Endothelial cell of umbilical vein (primary cell): ENCODE results near the gene KIF26A. TPM values are rescaled to one million over a fixed set of nuclear protein-coding genes. Genes with fewer than 3 reads are reported as not detected.
A peak's percentile ranks its signal among the peaks of the same experiment; 100 is the strongest.

Source experiments
- BruUV-seq: library from RNA; stranded (reverse); fragments of 400-500 nt; replicated peaks from 2 replicates; lab custom pipeline; 2021; lab: Mats Ljungman, UMichigan
- CTCF ChIA-PET: fragments of 300-600, 350-600 bp; sonication (Branson Sonifier 250); formaldehyde crosslinking; loops from one replicate; lab custom pipeline; 2021; ENCODE audit warnings: antibody characterized with exemption, inconsistent platforms; lab: Charles Lee
- POLR2A ChIA-PET: fragments of 300-600, 350-600 bp; sonication (Branson Sonifier 250); formaldehyde crosslinking; loops from one replicate; lab custom pipeline; 2021; ENCODE audit warnings: antibody characterized with exemption, inconsistent platforms; lab: Charles Lee
- DNase-seq: peaks from one replicate; pipeline ENCODE4 v3.0.0-alpha.2; 2011; ENCODE audit warnings: low read depth, low spot score
- FAIRE-seq: peaks from 2 replicates; lab custom pipeline; 2011; peaks lifted over from hg19 to GRCh38; lab: Jason Lieb, UNC
- H2AFZ ChIP-seq: 2 replicates; pipeline ENCODE4 v1.6.0; 2012; ENCODE audit warnings: low read depth, low read length, control low read depth, inconsistent platforms
- H3K27ac ChIP-seq: 2 replicates; pipeline ENCODE4 v1.5.1; 2011; ENCODE audit warnings: low read depth, mild to moderate bottlenecking, control low read depth, low read length, moderate library complexity; ENCODE audit not compliant: insufficient read depth
- H3K27me3 ChIP-seq, 2 experiments: 2 replicates each; pipeline versions ENCODE4 v1.6.0 to v1.6.1; 2011; ENCODE audit warnings: low read length in 2 of 2, mixed read lengths in 1 of 2; ENCODE audit not compliant: control insufficient read depth in 2 of 2, insufficient read depth in 2 of 2
- H3K36me3 ChIP-seq, 2 experiments: 2 replicates in 1 of 2; 3 replicates in 1 of 2; pipeline ENCODE4 v1.5.1; 2011; ENCODE audit warnings: low read length in 2 of 2, mild to moderate bottlenecking in 1 of 2, moderate library complexity in 1 of 2; ENCODE audit not compliant: control insufficient read depth in 2 of 2, insufficient read depth in 2 of 2; ENCODE audit errors: extremely low read depth in 1 of 2
- H3K4me1 ChIP-seq: 3 replicates; pipeline ENCODE4 v1.5.1; 2011; ENCODE audit warnings: mild to moderate bottlenecking, low read length; ENCODE audit not compliant: control insufficient read depth, insufficient read depth; ENCODE audit errors: extremely low read depth
- H3K4me2 ChIP-seq: 2 replicates; pipeline ENCODE4 v1.6.1; 2011; ENCODE audit warnings: low read length, control low read depth, mixed read lengths; ENCODE audit not compliant: insufficient read depth
- H3K4me3 ChIP-seq, 3 experiments: fragments of 200-600 bp in 1 of 3; sonication (generic), shearing (Covaris generic) in 1 of 3; replicated peaks in 1 of 3; 2 replicates each; pipeline ENCODE4 v1.5.1; 2011 to 2016; ENCODE audit warnings: control low read depth in 3 of 3, low read length in 3 of 3, mild to moderate bottlenecking in 2 of 3, inconsistent platforms in 1 of 3, low read depth in 1 of 3, moderate library complexity in 1 of 3; ENCODE audit not compliant: insufficient read depth in 1 of 3
- H3K79me2 ChIP-seq: 2 replicates; pipeline ENCODE4 v1.6.0; 2012; ENCODE audit warnings: low read length, inconsistent platforms; ENCODE audit not compliant: control insufficient read depth, insufficient read depth
- H3K9ac ChIP-seq: replicated peaks from 2 replicates; pipeline ENCODE3; 2011; ENCODE audit warnings: low read length, control low read depth; ENCODE audit not compliant: insufficient read depth; ENCODE audit errors: extremely low read depth
- H3K9me1 ChIP-seq: replicated peaks from 3 replicates; pipeline ENCODE4 v1.6.0; 2011; ENCODE audit warnings: mild to moderate bottlenecking, low read length; ENCODE audit not compliant: control insufficient read depth, insufficient read depth; ENCODE audit errors: extremely low read depth
- H3K9me3 ChIP-seq: replicated peaks from 2 replicates; pipeline ENCODE4 v1.5.1; 2012; ENCODE audit warnings: low read length, inconsistent platforms; ENCODE audit not compliant: control insufficient read depth, insufficient read depth
- H4K20me1 ChIP-seq: replicated peaks from 2 replicates; pipeline ENCODE3; 2011; ENCODE audit warnings: mild to moderate bottlenecking, low read length; ENCODE audit not compliant: control insufficient read depth, insufficient read depth; ENCODE audit errors: extremely low read depth
- CTCF ChIP-seq, 2 donors: IDR thresholded peaks; 1 replicate in 1 of 2; 2 replicates in 1 of 2; pipeline ENCODE4 v1.5.1; 2011; ENCODE audit warnings: low read length in 2 of 2, mild to moderate bottlenecking in 2 of 2, moderate library complexity in 2 of 2, control low read depth in 1 of 2, inconsistent platforms in 1 of 2, low read depth in 1 of 2; ENCODE audit not compliant: insufficient read depth in 1 of 2; ENCODE audit errors: extremely low read depth in 1 of 2
- FOS ChIP-seq: IDR thresholded peaks from 2 replicates; pipeline ENCODE4 v1.6.1; 2011; ENCODE audit warnings: mild to moderate bottlenecking, low read length, moderate library complexity, borderline replicate concordance; ENCODE audit not compliant: insufficient read depth
- GATA2 ChIP-seq: IDR thresholded peaks from 2 replicates; pipeline ENCODE4 v1.7.0; 2011; ENCODE audit warnings: low read depth, mild to moderate bottlenecking, moderate library complexity, mixed read lengths, low read length; ENCODE audit not compliant: insufficient read length, insufficient read depth
- MAX ChIP-seq: IDR thresholded peaks from 2 replicates; pipeline ENCODE4 v1.6.1; 2011; ENCODE audit not compliant: insufficient read depth, insufficient read length
- MYC ChIP-seq: IDR thresholded peaks from one replicate; pipeline ENCODE4 v1.6.1; 2011; ENCODE audit warnings: mild to moderate bottlenecking, low read depth, low read length
- dilution Hi-C: fragments of 300-500 bp; cut with MboI; formaldehyde crosslinking; loops from one replicate; pipeline ENCODE4 v1.15.0; 2019; ENCODE audit warnings: low sequenced_read_pairs; ENCODE audit not compliant: extremely low pct_ligation_motif_present
- intact Hi-C: fragments of 100-400 bp; cut with micrococcal nuclease; formaldehyde crosslinking; loops from one replicate; pipeline ENCODE4 v1.10.0; 2022
- polyA plus RNA-seq, 4 experiments: library from polyadenylated mRNA; depleted of rRNA in 3 of 4; stranded (reverse) in 3 of 4; unstranded in 1 of 4; fragments of >200 nt; gene quantifications; 2 replicates each; pipeline versions ENCODE4 v1.2.1 to v1.2.3, GENCODE V29; 2011 to 2012; ENCODE audit warnings: missing spikeins in 1 of 4
- total RNA-seq: library from RNA; stranded (reverse); gene quantifications from 2 replicates; pipeline ENCODE4 v1.2.3, GENCODE V29; 2021

KIF26A gene
- total and polyA plus RNA-seq, 2 donors (not counting 3 experiments of a cell fraction or from before 2014, with no cell fraction given), result 3.6 to 10.7 TPM

GRCh38 chr14:104150136-104151025 lies 12.0 kb downstream of the KIF26A start:
- ChIA-PET CTCF (interaction anchor here (2.4 kb wide), 1 partner anchor 13 kb away, joined by 11 read pairs; no protein-coding TSS in a partner anchor), POLR2A (no interaction called here)
- Histone ChIP-seq H3K27me3 (no peaks in the 10 kb centered on the region), H3K9ac (no peak overlapping the region), H3K9me1 (no peaks in the 10 kb centered on the region), H4K20me1 (no peaks in the 10 kb centered on the region), H3K4me2 (no peak overlapping the region), H3K4me1 (peaks cover 32% of the 10 kb centered on the region), H3K4me3 (no peak overlapping the region), H3K79me2 (no peaks in the 10 kb centered on the region), H3K36me3 (peaks cover 0 to 10% of the 10 kb centered on the region in 2 experiments), H3K27ac (no peak overlapping the region), H2AFZ (no peak overlapping the region), H3K9me3 (no peaks in the 10 kb centered on the region)
- no peak for TF ChIP-seq FOS
- TF ChIP-seq MAX, result no peak
- TF ChIP-seq GATA2, result no peak
- no peak for TF ChIP-seq MYC
- TF ChIP-seq CTCF (IDR thresholded peaks at IDR 0.05; ENCODE audit: extremely low read depth in 1 of 2, insufficient read depth in 1 of 2, low read depth in 1 of 2, low read length in 2 of 2), result peak; percentile 27 to 32
- FAIRE-seq (peak; percentile 71), DNase-seq (no peak)
- BruUV-seq, result no TSS peak
- intact Hi-C loops (no loop called here), dilution Hi-C loops (no loop called here)
